Measurements from ENCODE around the gene LRRC3C.
"Not testable (repeated sequence)": the region's sequence is repeated elsewhere in the genome, so short reads cannot be mapped to it uniquely, and the experiment has no call there.

Gene LRRC3C

GRCh38 chr17:39927101-39927928, at the start of gene LRRC3C, which contains the start of gene ORMDL3:
TSS of gene LRRC3C (plus strand) at chr17:39927732. CDS start at chr17:39941524, 13,792 bp downstream.
TSS of gene ORMDL3 (minus strand) at chr17:39927601. CDS start at chr17:39924203, 3,398 bp downstream.
- in situ Hi-C loops (cut with HindIII; ENCODE audit: low sequenced_read_pairs): no loop called here

- in situ Hi-C loops (cut with HindIII; ENCODE audit: low sequenced_read_pairs): not testable (repeated sequence)
Measured at GRCh38 chr17:39886102-39886501, 41.4 kb upstream of the LRRC3C start.

GRCh38 chr17:39887078-39887477, 40.5 kb upstream of the LRRC3C start:
- in situ Hi-C loops (cut with HindIII; ENCODE audit: low sequenced_read_pairs): no loop called here

GRCh38 chr17:39889200-39889599, 38.3 kb upstream of the LRRC3C start:
- in situ Hi-C loops (cut with HindIII; ENCODE audit: low sequenced_read_pairs): no loop called here

GRCh38 chr17:39894681-39895376, 32.7 kb upstream of the LRRC3C start:
- in situ Hi-C loops (cut with HindIII; ENCODE audit: low sequenced_read_pairs): no loop called here

GRCh38 chr17:39898088-39898487, 29.4 kb upstream of the LRRC3C start:
- in situ Hi-C loops (cut with HindIII; ENCODE audit: low sequenced_read_pairs): no loop called here

- in situ Hi-C loops (cut with HindIII; ENCODE audit: low sequenced_read_pairs): no loop called here
Measured at GRCh38 chr17:39899215-39899614, 28.3 kb upstream of the LRRC3C start.

GRCh38 chr17:39902027-39902426, 25.5 kb upstream of the LRRC3C start:
- in situ Hi-C loops (cut with HindIII; ENCODE audit: low sequenced_read_pairs): not testable (repeated sequence)

GRCh38 chr17:39903158-39903884, 24.2 kb upstream of the LRRC3C start:
- in situ Hi-C loops (cut with HindIII; ENCODE audit: low sequenced_read_pairs): no loop called here

GRCh38 chr17:39904990-39905288, 22.6 kb upstream of the LRRC3C start:
- in situ Hi-C loops (cut with HindIII; ENCODE audit: low sequenced_read_pairs): no loop called here

- in situ Hi-C loops (cut with HindIII; ENCODE audit: low sequenced_read_pairs): no loop called here
Measured at GRCh38 chr17:39908789-39909352, 18.7 kb upstream of the LRRC3C start.

GRCh38 chr17:39913989-39914388, 13.5 kb upstream of the LRRC3C start:
- in situ Hi-C loops (cut with HindIII; ENCODE audit: low sequenced_read_pairs): no loop called here

GRCh38 chr17:39915559-39915958, 12.0 kb upstream of the LRRC3C start:
- in situ Hi-C loops (cut with HindIII; ENCODE audit: low sequenced_read_pairs): no loop called here

GRCh38 chr17:39916918-39917317, 10.6 kb upstream of the LRRC3C start:
- in situ Hi-C loops (cut with HindIII; ENCODE audit: low sequenced_read_pairs): no loop called here

- in situ Hi-C loops (cut with HindIII; ENCODE audit: low sequenced_read_pairs): no loop called here
Measured at GRCh38 chr17:39919087-39919683, 8.3 kb upstream of the LRRC3C start.

- in situ Hi-C loops (cut with HindIII; ENCODE audit: low sequenced_read_pairs): no loop called here
Measured at GRCh38 chr17:39920218-39921210, 7.0 kb upstream of the LRRC3C start.

- in situ Hi-C loops (cut with HindIII; ENCODE audit: low sequenced_read_pairs): no loop called here
Measured at GRCh38 chr17:39921323-39921722, 6.2 kb upstream of the LRRC3C start.

- in situ Hi-C loops (cut with HindIII; ENCODE audit: low sequenced_read_pairs): no loop called here
Measured at GRCh38 chr17:39922006-39922405, 5.5 kb upstream of the LRRC3C start.

GRCh38 chr17:39923230-39923629, 4.3 kb upstream of the LRRC3C start:
- in situ Hi-C loops (cut with HindIII; ENCODE audit: low sequenced_read_pairs): no loop called here

All from DLD1 (cell line).